Stimulated activated naive CD4-positive, alpha-beta T cell (primary cell): Measurements from ENCODE around the gene MISP.

Experiments
- DNase-seq, 6 experiments: peaks; one replicate each; lab custom pipeline; 2025; lab: John Stamatoyannopoulos, UW

MISP gene

GRCh38 chr19:772730-773436 lies 22.0 kb downstream of the MISP start:
- no peak for DNase-seq

GRCh38 chr19:776549-776948 lies 25.6 kb downstream of the MISP start:
- DNase-seq = no peak

GRCh38 chr19:778910-779653 lies 28.2 kb downstream of the MISP start:
- DNase-seq = no peak

- no peak for DNase-seq
These were observed 30.0 kb downstream of the MISP start for GRCh38 chr19:780935-781334.

GRCh38 chr19:781800-782184 lies 30.9 kb downstream of the MISP start:
- DNase-seq = no peak

GRCh38 chr19:782185-782877 lies 31.4 kb downstream of the MISP start:
- no peak for DNase-seq

GRCh38 chr19:782878-783668 lies 32.2 kb downstream of the MISP start:
- no peak for DNase-seq

GRCh38 chr19:784541-784940 lies 33.6 kb downstream of the MISP start:
- DNase-seq = no peak

GRCh38 chr19:787536-787935 lies 36.6 kb downstream of the MISP start:
- no peak for DNase-seq

GRCh38 chr19:788686-788982 lies 37.7 kb downstream of the MISP start:
- no peak for DNase-seq

- no peak for DNase-seq
These were observed 38.2 kb downstream of the MISP start for GRCh38 chr19:788983-789700.

- DNase-seq = no peak
These were observed 38.8 kb downstream of the MISP start for GRCh38 chr19:789701-790060.

- DNase-seq = no peak
These were observed 40.2 kb downstream of the MISP start for GRCh38 chr19:791007-791566.

- DNase-seq = no peak
These were observed 40.8 kb downstream of the MISP start for GRCh38 chr19:791567-792305.

GRCh38 chr19:792306-792885 lies 41.5 kb downstream of the MISP start:
- no peak for DNase-seq

GRCh38 chr19:793806-794205 lies 42.9 kb downstream of the MISP start:
- DNase-seq = no peak

- DNase-seq = no peak
These were observed 44.2 kb downstream of the MISP start for GRCh38 chr19:795073-795611.

GRCh38 chr19:795691-796581 lies 45.0 kb downstream of the MISP start:
- no peak for DNase-seq
